Activated CD4-positive, alpha-beta T cell treated with anti-CD3 and anti-CD28 coated beads for 4 hours (primary cell): Measurements from ENCODE around the gene ANKRD13D.
"Not testable (repeated sequence)": the region's sequence is repeated elsewhere in the genome, so short reads cannot be mapped to it uniquely, and the experiment has no call there.

Experiments
- DNase-seq, 2 donors: peaks; one replicate each; pipeline ENCODE4 v3.0.0-alpha.2; 2020

Gene ANKRD13D

GRCh38 chr11:67304511-67305113 lies 15.5 kb downstream of the ANKRD13D start:
- DNase-seq = no peak

- DNase-seq = no peak
Observed at GRCh38 chr11:67306769-67307544, 17.9 kb downstream of the ANKRD13D start.

GRCh38 chr11:67307545-67308001 lies 18.5 kb downstream of the ANKRD13D start:
- no peak for DNase-seq

- DNase-seq = no peak
Observed at GRCh38 chr11:67308031-67308866, 19.1 kb downstream of the ANKRD13D start.

- DNase-seq = no peak
Observed at GRCh38 chr11:67309166-67309565, 20.1 kb downstream of the ANKRD13D start.

GRCh38 chr11:67309661-67310061 lies 20.6 kb downstream of the ANKRD13D start:
- DNase-seq = no peak

GRCh38 chr11:67310246-67311050 lies 21.3 kb downstream of the ANKRD13D start:
- no peak for DNase-seq

- DNase-seq = no peak
Observed at GRCh38 chr11:67311051-67311555, 22.0 kb downstream of the ANKRD13D start.

- no peak for DNase-seq
Observed at GRCh38 chr11:67311556-67312082, 22.5 kb downstream of the ANKRD13D start.

GRCh38 chr11:67312187-67313021 lies 23.3 kb downstream of the ANKRD13D start:
- peak; percentile 66 to 71 for DNase-seq

- DNase-seq = no peak
Observed at GRCh38 chr11:67313125-67313890, 24.2 kb downstream of the ANKRD13D start.

GRCh38 chr11:67314218-67314617 lies 25.1 kb downstream of the ANKRD13D start:
- no peak for DNase-seq

GRCh38 chr11:67315325-67315909 lies 26.3 kb downstream of the ANKRD13D start:
- no peak for DNase-seq

GRCh38 chr11:67316882-67317204 lies 27.7 kb downstream of the ANKRD13D start:
- DNase-seq = no peak

- DNase-seq = peak; percentile 98 to 99
Observed at GRCh38 chr11:67317205-67317887, 28.2 kb downstream of the ANKRD13D start.

GRCh38 chr11:67317888-67318555 lies 28.9 kb downstream of the ANKRD13D start:
- DNase-seq = no peak

GRCh38 chr11:67318876-67319275 lies 29.8 kb downstream of the ANKRD13D start:
- DNase-seq = not testable (repeated sequence)

GRCh38 chr11:67320011-67320410 lies 30.9 kb downstream of the ANKRD13D start:
- DNase-seq = no peak

GRCh38 chr11:67320691-67321090 lies 31.6 kb downstream of the ANKRD13D start:
- DNase-seq = no peak
